Measurements from ENCODE around the gene MYO1G. TPM values are rescaled to one million over a fixed set of nuclear protein-coding genes. Genes with fewer than 3 reads are reported as not detected.

The MYO1G gene
- total RNA-seq, 1 experiment from 2014 or later = 0.41 TPM

DNA sequence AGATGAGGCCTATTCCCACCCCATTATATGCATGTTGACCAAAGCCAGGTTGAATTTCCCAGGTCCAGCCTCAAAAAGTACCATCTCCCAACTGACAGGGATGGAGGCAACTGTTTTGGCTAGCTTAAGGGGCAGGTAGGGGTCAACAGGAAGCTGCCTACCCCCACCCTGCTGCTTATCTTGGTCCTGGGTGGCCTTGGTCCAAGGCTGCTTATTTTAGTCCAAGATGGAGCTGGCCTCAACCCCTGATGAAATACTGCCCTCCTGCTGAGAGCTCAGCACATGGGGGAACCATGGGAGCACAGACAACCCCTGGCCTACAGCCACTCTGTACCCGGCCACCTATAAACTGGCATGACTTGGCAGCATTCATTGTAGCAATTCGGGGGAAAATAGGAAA is 23.1 kb downstream of the MYO1G start:
- BruUV-seq (replicated peaks) = no TSS peak
- in situ Hi-C loops (cut with HindIII; ENCODE audit: low pct_unique_long_range_greater_than_20kb, low sequenced_read_pairs) (no loop called here), intact Hi-C loops (cut with micrococcal nuclease; ENCODE audit: unreplicated experiment) (no loop called here)
- ATAC-seq (no peak), DNase-seq (ENCODE audit: low read depth, low spot score) (no peak)
- Histone ChIP-seq H3K36me3 (ENCODE audit: control insufficient read depth, insufficient read depth, low read length) (no peaks in the 10 kb centered on the region), H3K27ac (ENCODE audit: low read length) (no peak overlapping the region), H3K4me3 (ENCODE audit: low read depth in 2 of 2, low read length in 2 of 2) (no peak overlapping the region), H3K27me3 (ENCODE audit: control insufficient read depth, insufficient read depth, low read length) (no peaks in the 10 kb centered on the region; the same call in 1 of the 2 replicates), H3K9me3 (ENCODE audit: control insufficient read depth, insufficient read depth, low read depth, low read length) (no peaks in the 10 kb centered on the region), H3K4me1 (ENCODE audit: control insufficient read depth, insufficient read depth, low read length) (no peaks in the 10 kb centered on the region)
- CTCF ChIA-PET = no interaction called here
- POLR2A ChIA-PET = interaction anchor here (0.5 kb wide), 1 partner anchor 45 kb away, joined by 3 read pairs; no protein-coding TSS in a partner anchor
- TF ChIP-seq POLR2AphosphoS5 (IDR thresholded peaks at IDR 0.05; ENCODE audit: low read depth, low read length) = no peak
- TF ChIP-seq, protein P1, sequence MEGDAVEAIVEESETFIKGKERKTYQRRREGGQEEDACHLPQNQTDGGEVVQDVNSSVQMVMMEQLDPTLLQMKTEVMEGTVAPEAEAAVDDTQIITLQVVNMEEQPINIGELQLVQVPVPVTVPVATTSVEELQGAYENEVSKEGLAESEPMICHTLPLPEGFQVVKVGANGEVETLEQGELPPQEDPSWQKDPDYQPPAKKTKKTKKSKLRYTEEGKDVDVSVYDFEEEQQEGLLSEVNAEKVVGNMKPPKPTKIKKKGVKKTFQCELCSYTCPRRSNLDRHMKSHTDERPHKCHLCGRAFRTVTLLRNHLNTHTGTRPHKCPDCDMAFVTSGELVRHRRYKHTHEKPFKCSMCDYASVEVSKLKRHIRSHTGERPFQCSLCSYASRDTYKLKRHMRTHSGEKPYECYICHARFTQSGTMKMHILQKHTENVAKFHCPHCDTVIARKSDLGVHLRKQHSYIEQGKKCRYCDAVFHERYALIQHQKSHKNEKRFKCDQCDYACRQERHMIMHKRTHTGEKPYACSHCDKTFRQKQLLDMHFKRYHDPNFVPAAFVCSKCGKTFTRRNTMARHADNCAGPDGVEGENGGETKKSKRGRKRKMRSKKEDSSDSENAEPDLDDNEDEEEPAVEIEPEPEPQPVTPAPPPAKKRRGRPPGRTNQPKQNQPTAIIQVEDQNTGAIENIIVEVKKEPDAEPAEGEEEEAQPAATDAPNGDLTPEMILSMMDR (IDR thresholded peaks at IDR 0.05) = no peak
- TF ChIP-seq SIN3A (IDR thresholded peaks at IDR 0.05; ENCODE audit: borderline replicate concordance, insufficient read depth, low read depth, low read length) = no peak
- TF ChIP-seq, protein P2, sequence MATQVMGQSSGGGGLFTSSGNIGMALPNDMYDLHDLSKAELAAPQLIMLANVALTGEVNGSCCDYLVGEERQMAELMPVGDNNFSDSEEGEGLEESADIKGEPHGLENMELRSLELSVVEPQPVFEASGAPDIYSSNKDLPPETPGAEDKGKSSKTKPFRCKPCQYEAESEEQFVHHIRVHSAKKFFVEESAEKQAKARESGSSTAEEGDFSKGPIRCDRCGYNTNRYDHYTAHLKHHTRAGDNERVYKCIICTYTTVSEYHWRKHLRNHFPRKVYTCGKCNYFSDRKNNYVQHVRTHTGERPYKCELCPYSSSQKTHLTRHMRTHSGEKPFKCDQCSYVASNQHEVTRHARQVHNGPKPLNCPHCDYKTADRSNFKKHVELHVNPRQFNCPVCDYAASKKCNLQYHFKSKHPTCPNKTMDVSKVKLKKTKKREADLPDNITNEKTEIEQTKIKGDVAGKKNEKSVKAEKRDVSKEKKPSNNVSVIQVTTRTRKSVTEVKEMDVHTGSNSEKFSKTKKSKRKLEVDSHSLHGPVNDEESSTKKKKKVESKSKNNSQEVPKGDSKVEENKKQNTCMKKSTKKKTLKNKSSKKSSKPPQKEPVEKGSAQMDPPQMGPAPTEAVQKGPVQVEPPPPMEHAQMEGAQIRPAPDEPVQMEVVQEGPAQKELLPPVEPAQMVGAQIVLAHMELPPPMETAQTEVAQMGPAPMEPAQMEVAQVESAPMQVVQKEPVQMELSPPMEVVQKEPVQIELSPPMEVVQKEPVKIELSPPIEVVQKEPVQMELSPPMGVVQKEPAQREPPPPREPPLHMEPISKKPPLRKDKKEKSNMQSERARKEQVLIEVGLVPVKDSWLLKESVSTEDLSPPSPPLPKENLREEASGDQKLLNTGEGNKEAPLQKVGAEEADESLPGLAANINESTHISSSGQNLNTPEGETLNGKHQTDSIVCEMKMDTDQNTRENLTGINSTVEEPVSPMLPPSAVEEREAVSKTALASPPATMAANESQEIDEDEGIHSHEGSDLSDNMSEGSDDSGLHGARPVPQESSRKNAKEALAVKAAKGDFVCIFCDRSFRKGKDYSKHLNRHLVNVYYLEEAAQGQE (IDR thresholded peaks at IDR 0.05; ENCODE audit: insufficient read depth in 1 of 2, low read depth in 2 of 2, low read length in 1 of 2) = no peak
- no peak for TF ChIP-seq TCF7L2 (IDR thresholded peaks at IDR 0.05; ENCODE audit: low read depth, low read length)

DNA sequence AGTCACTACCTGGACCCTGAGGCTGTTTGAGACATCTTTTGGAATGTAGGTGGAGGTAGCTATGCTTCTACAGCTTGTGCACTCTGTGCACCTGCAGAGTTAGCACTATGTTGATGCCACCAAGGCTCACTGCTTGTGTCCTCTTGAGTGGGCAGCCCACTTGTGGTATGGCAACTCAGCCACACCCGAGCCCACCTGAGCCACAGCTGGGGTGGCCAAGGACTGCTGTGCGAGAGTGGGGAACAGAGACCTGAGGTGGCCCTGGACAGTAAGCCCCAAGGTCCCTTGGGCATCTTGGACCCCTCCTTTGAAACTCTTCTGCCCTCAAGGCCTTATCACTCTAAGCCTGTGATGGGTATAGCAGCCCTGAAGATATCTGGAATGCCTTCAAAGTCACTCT is 25.7 kb downstream of the MYO1G start:
- Histone ChIP-seq H3K36me3 (ENCODE audit: control insufficient read depth, insufficient read depth, low read length) (no peaks in the 10 kb centered on the region), H3K4me3 (ENCODE audit: low read depth in 2 of 2, low read length in 2 of 2) (no peak overlapping the region), H3K4me1 (ENCODE audit: control insufficient read depth, insufficient read depth, low read length) (no peaks in the 10 kb centered on the region), H3K27me3 (ENCODE audit: control insufficient read depth, insufficient read depth, low read length) (no peaks in the 10 kb centered on the region; the same call in 1 of the 2 replicates), H3K9me3 (ENCODE audit: control insufficient read depth, insufficient read depth, low read depth, low read length) (no peaks in the 10 kb centered on the region), H3K27ac (ENCODE audit: low read length) (no peak overlapping the region)
- in situ Hi-C loops (cut with HindIII; ENCODE audit: low pct_unique_long_range_greater_than_20kb, low sequenced_read_pairs) (no loop called here), intact Hi-C loops (cut with micrococcal nuclease; ENCODE audit: unreplicated experiment) (no loop called here)
- ATAC-seq (no peak), DNase-seq (ENCODE audit: low read depth, low spot score) (no peak)
- no TSS peak for BruUV-seq (replicated peaks)
- CTCF ChIA-PET = no interaction called here
- TF ChIP-seq POLR2AphosphoS5 (IDR thresholded peaks at IDR 0.05; ENCODE audit: low read depth, low read length) (no peak), TCF7L2 (IDR thresholded peaks at IDR 0.05; ENCODE audit: low read depth, low read length) (no peak), SIN3A (IDR thresholded peaks at IDR 0.05; ENCODE audit: borderline replicate concordance, insufficient read depth, low read depth, low read length) (no peak)
- TF ChIP-seq, protein P1 (IDR thresholded peaks at IDR 0.05) = no peak
- TF ChIP-seq, protein P2 (IDR thresholded peaks at IDR 0.05; ENCODE audit: insufficient read depth in 1 of 2, low read depth in 2 of 2, low read length in 1 of 2) = no peak
- POLR2A ChIA-PET = no interaction called here
